Spleen (tissue), 7 donors: ENCODE measurements around the gene KIF5B.

Source experiments
- POLR2A ChIP-seq, 3 donors: fragments of 450-650 bp; IDR thresholded peaks; one replicate each; pipeline ENCODE4 v1.5.1; 2017; ENCODE audit warnings: antibody characterized with exemption in 3 of 3, mild to moderate bottlenecking in 1 of 3
- TF ChIP-seq, protein P1 (sequence below), 11 experiments: fragments of 200-600 bp in 7 of 11; fragments of 450-650 bp in 4 of 11; sonication (generic) in 4 of 11; IDR thresholded peaks in 8 of 11; conservative IDR thresholded peaks in 3 of 11; 1 replicate in 7 of 11; 2 replicates in 4 of 11; pipeline versions ENCODE4 v1.4.0 to v1.8.0; 2016 to 2021; ENCODE audit warnings: antibody characterized with exemption in 11 of 11, inconsistent platforms in 4 of 11, mild to moderate bottlenecking in 1 of 11
- donor health status: DM: no; HTN: no; CAD: no; lungs with moderate emphysema.
- donor health status: DM: no; HTN: no; CAD: no.
- donor health status: DM: no; HTN: no; CAD: no.

DNA sequence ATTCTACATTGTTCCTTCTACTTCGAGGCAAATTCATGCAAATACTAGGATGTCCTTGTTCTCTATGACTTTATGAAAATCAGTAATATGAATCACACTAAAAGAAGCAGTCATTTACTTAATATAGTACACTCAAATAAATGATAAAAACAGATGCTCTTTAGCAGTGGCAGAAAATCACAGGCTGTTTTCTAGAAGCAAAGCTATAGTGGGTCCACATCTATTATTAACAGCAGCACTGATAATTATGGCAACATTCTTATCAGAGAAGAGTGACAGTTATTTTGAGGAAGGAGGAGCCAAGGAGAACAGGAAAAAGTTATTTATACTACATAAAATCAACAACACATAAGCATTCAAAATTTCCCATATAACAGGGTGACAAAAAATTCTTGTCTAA lies 16.5 kb downstream of the KIF5B start:
- TF ChIP-seq, protein P1, sequence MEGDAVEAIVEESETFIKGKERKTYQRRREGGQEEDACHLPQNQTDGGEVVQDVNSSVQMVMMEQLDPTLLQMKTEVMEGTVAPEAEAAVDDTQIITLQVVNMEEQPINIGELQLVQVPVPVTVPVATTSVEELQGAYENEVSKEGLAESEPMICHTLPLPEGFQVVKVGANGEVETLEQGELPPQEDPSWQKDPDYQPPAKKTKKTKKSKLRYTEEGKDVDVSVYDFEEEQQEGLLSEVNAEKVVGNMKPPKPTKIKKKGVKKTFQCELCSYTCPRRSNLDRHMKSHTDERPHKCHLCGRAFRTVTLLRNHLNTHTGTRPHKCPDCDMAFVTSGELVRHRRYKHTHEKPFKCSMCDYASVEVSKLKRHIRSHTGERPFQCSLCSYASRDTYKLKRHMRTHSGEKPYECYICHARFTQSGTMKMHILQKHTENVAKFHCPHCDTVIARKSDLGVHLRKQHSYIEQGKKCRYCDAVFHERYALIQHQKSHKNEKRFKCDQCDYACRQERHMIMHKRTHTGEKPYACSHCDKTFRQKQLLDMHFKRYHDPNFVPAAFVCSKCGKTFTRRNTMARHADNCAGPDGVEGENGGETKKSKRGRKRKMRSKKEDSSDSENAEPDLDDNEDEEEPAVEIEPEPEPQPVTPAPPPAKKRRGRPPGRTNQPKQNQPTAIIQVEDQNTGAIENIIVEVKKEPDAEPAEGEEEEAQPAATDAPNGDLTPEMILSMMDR (IDR thresholded peaks at IDR 0.05 in 8 of 11, conservative IDR thresholded peaks at IDR 0.05 in 3 of 11) = no peak
- no peak for TF ChIP-seq POLR2A (IDR thresholded peaks at IDR 0.05)
